Daoy (cell line): ENCODE measurements around the gene MAST4. TPM values are rescaled to one million over a fixed set of nuclear protein-coding genes. Genes with fewer than 3 reads are reported as not detected.

Source experiments
- DNase-seq: peaks from one replicate; pipeline ENCODE4 v3.0.0-alpha.2; 2015; ENCODE audit warnings: low read depth
- total RNA-seq: library from RNA; depleted of rRNA; stranded (reverse); fragments of >200 nt; shearing (Covaris generic); gene quantifications from 2 replicates; pipeline ENCODE4 v1.2.3, GENCODE V29; 2014

The MAST4 gene
- total RNA-seq, 1 experiment from 2014 or later = 5.5 TPM

DNA sequence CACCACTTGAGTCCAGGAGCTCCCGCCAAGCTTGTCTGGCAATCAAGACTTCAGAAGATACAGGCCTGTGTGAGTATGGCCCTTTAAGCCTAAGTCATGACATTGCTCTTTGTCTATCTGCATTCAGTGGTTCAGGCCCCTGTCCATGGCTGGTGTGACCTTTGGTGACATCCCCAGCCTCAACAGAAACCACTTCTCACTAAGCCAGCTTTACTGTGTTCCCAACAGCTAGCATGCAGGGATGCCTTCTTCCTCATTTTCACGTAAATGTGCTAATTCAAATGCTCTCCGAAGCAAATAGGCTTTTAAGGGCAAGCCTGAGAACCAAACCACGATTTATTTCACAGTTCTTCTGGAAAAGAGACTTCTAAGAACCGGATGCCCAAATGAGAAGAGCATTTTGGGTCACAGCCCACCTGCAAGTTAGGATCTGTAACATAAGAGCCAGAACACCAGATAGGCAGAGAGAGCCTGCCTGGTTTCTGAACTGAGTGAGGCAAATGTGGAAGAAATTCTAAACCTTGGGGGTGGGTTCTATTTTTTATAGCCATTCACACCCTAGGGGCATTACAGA lies 585.5 kb downstream of the MAST4 start:
- DNase-seq = no peak

DNA sequence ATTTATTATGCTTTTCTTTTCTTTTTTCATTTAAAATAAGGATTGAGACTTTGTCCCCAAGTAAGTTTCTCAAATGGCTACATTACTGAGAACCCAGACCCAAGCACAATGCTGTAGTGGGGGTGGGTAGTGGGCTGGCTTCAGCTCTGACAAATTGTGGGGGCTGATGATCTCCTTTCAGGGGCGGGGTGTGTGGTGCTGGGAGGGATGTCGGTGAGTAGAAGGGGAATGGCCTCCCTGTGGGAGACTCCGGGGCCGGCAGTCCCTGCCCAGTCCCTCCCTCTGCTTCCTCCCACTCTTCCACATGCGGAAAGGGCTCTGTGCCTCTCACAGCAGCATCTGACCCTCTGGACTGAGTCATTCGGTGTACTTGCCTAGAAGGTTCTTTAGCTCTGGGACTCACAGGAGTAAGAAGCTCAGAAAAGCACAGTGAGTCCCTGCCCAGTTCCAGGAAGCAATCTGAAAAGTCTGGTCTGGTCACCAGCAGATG lies 586.2 kb downstream of the MAST4 start:
- peak; percentile 83 for DNase-seq

- DNase-seq = no peak
These were observed 587.7 kb downstream of the MAST4 start for GRCh38 chr5:67183859-67184258.

DNA sequence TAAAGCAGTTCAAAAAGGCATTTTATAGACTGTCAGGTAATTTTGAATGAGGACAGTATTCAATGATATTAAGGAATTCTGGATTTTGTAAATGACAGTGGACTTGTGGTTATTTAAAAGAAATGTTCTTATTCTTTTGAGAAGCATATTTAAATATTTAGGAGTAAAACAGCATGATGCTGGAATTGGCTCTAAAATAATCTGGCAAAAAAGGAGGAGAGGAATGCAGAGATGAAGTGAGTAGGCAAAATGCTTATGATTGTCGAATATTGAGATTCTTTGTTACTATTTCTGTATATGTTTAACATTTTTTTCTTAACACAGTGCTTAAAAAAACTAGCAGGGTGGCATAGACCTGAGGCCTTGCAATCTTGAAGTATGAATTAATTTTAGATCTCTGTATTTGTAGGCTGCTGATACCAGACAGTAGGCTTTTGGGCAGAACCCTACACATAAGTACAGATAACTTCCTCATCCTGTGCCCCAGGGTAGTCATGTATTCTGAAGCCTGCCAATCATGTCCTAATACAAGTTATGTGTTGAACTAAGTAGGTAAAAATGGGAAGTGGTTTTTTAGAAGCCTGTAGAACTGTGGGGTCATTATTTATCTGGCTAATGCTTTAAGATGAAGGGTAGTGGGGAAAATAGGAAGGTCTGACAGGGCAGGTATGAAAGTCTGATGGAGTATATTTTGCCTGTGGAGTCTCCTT lies 591.0 kb downstream of the MAST4 start:
- DNase-seq = no peak

DNA sequence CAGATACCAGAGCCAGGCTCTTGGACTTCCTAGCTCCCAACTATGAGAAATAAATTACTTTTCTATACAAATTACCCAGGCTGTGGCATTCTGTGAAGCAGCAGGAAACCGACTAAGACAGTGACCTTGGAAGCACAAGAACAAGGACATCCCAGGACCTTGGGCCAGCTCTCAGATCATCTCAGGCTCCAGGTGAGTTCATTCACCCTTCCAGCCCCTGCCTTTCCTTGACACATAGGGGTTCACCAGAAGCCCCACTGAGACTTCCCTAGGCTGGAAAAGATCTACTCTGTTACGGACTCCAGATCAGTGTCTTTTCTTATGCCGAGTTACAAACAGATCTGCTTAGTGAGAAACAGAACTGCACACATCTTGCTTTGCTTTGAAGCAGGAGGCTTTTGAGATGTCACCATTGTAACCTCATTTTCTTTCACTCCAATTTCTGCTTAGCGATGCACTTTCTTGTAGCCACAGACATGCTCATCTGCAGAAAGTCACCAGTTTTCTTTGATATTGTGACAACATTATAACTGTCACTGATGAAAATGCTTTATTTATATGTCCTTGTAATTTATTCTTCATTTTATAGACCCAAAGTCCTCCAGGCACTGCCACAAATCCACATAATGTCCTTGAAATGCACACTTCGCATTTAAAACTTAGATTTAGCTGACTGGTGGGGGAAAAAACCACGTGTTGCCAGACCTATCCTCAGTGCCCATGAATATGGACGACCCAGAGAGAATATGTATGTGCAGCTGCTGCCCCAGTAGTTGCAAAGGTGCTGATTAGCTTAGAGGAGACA lies 592.3 kb downstream of the MAST4 start:
- DNase-seq = no peak

- DNase-seq = no peak
These were observed 592.8 kb downstream of the MAST4 start for GRCh38 chr5:67189079-67189354.

DNA sequence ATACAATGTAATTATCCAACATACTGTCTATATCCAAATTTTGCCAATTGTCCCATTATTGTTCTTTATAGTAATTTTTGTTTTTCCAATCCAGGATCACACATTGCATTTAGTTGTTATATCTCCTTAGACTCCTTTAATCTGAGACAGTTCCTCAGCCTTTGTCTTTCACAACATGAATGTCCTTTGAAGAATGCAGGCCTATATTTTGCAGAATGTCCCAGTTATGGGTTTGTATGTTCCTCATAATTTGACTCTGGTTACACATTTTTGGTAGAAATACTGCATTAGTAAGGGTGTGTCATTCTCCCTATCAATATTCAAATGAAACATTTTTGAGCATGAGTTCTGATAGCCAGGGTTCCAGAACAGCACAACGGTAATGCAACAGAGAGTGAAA lies 593.7 kb downstream of the MAST4 start:
- DNase-seq = no peak

GRCh38 chr5:67190410-67190809 lies 594.2 kb downstream of the MAST4 start:
- no peak for DNase-seq

DNA sequence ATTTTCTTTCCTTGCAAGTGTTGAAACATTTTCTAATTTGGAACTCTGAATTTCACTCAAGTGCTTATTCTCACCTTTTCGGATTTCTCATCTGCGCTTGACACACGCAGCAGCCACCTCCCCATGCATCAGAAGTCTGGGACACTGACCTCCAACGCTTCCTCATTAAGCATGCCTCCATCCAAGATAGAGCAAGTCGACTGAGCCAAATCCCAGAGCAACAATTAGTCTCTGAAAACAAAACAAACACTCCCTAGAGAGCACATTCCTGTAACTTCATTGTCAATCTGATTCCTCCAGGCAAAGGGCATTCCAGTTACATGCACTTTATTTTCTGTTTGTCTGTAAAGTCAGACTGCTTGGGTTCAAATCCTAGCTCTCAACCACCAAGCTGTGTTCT lies 594.7 kb downstream of the MAST4 start:
- DNase-seq = no peak

DNA sequence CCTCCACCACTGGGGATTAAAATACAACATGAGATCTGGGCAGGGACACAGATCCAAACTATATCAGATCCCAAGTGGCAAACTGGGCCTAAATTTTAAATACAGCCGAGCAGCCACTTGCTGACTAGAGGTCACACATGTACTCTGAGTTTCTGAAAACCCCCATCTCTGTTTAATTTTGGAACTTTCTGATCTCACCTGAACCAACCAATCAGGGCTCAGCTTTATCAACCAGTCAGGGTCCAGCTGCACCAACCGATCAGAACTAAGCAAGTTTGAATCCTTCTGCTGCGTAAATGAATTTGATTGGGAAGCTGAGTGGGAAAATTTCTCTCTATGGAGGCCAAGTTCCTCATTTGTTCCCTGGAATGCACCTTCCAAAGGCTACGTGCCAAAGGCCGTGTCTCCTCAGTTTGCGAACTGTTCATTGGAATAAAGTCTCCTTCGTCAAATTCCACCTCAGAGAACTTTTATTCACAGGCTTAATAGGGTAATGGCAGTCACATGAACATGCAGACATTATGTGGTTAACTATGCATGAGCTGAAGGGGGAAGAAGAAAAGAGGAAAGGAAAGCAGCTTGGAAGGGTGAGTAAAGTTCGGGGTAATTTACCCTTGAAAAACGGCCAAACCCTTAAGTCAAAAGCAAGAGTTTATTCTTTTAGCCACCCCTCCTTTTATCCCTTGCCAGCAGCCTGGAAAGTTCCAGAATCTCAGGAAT lies 596.7 kb downstream of the MAST4 start:
- DNase-seq = no peak

GRCh38 chr5:67193439-67193807 lies 597.2 kb downstream of the MAST4 start:
- DNase-seq = no peak

DNA sequence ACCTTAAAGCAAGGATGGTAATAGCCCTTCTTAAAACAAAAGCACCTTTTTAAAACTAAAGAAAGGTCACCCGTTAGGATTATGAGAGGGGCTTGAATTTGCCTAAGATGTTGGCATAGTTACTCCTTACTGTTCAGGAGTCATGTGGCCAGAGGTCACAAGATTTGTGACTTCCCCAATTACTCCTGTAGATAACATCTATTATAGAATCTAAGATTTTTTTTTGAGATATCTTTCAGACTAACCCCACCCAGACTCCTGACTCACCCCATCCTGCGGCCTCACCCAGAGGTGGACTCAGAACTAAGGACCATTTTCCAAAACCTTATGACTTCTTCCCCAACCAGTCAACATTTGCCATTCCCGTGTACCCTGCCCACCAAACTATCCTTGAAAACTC lies 598.0 kb downstream of the MAST4 start:
- DNase-seq = no peak

GRCh38 chr5:67195406-67196275 lies 599.4 kb downstream of the MAST4 start:
- no peak for DNase-seq

DNA sequence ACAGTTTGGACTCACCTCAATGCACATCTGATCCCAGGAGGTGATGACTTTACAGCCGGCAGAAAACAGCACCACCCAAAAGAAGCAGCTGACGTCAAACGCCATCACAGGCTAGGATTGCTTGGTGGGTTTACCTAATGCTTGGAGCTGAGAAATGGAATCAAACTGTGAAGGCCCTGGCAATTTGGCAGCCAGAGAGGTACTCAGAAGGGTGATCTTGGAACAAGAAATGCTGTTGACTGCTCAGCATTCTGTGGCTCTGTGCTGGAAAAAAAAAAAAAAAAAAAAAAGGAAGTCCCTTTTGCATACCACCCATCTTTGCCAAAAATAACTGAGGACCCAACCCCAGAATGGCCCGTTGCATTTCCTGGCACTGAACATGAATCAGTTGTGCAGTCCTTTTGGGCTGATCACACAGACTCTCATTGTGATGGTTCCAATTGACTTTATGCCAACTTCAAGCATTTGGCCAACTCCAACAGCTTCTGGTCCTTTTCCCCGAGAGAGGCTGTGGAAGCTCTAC lies 600.4 kb downstream of the MAST4 start, which contains the start of gene CD180:
Gene CD180 (minus strand): TSS at position 263 of the 523 bp plus-strand sequence. CDS start 158 bp downstream, at position 105.
- DNase-seq = no peak

DNA sequence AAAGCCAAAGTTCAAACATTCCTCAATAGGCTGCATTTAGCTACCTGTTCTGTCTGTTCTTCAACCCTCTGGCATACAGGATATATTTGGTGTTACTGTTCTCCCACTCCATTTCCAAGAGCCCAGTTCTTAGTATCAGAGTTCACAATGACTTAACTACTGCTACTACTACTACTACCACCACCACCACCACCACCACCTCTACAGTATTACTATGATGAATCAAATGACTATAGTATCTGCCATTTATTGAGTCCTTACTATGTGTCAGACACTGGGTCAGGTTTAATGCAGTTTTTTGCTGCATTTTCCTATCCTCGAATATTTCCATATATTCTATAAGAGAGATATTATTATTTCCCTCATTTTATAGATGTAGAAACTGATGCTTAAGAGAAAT lies 601.3 kb downstream of the MAST4 start:
- no peak for DNase-seq

GRCh38 chr5:67198917-67199316 lies 602.7 kb downstream of the MAST4 start:
- no peak for DNase-seq

- DNase-seq = no peak
These were observed 603.7 kb downstream of the MAST4 start for GRCh38 chr5:67199859-67200258.

- no peak for DNase-seq
These were observed 604.8 kb downstream of the MAST4 start for GRCh38 chr5:67200809-67201562.

GRCh38 chr5:67201897-67202549 lies 605.8 kb downstream of the MAST4 start:
- DNase-seq = no peak

GRCh38 chr5:67202828-67203227 lies 606.6 kb downstream of the MAST4 start:
- no peak for DNase-seq
